Mesothelial cell of epicardium (in vitro differentiated cells): ENCODE measurements around the gene TTPAL. TPM values are rescaled to one million over a fixed set of nuclear protein-coding genes. Genes with fewer than 3 reads are reported as not detected.

Experiments used
- DNase-seq, 2 experiments: peaks; one replicate each; pipeline ENCODE4 v3.0.0; 2021; ENCODE audit warnings: low spot score in 2 of 2; ENCODE audit not compliant: unreplicated experiment in 2 of 2
- H3K27ac Mint-ChIP-seq: 2 replicates; pipeline ENCODE4 v1.8.0; 2021; ENCODE audit warnings: mixed read lengths
- H3K27me3 Mint-ChIP-seq: 2 replicates; pipeline ENCODE4 v1.8.0; 2021; ENCODE audit warnings: low read depth, mixed read lengths
- H3K36me3 Mint-ChIP-seq: 2 replicates; pipeline ENCODE4 v1.8.0; 2021; ENCODE audit warnings: mixed read lengths
- H3K4me1 Mint-ChIP-seq: 2 replicates; pipeline ENCODE4 v1.8.0; 2021; ENCODE audit warnings: mixed read lengths
- H3K4me3 Mint-ChIP-seq: 2 replicates; pipeline ENCODE4 v1.8.0; 2021; ENCODE audit warnings: mild to moderate bottlenecking, moderate library complexity, mixed read lengths
- H3K9me3 Mint-ChIP-seq: 2 replicates; pipeline ENCODE4 v1.8.0; 2021; ENCODE audit warnings: mixed read lengths
- CTCF ChIP-seq: fragments of 200-600 bp; sonication (generic); IDR thresholded peaks from one replicate; pipeline ENCODE4 v1.5.0; 2021; ENCODE audit warnings: antibody characterized with exemption; ENCODE audit not compliant: unreplicated experiment
- total RNA-seq: library from RNA; stranded (reverse); gene quantifications from 3 replicates; pipeline ENCODE4 v1.2.1, GENCODE V29; 2021

The TTPAL gene
- total RNA-seq, 1 donor from 2014 or later = 22.5 TPM

- Mint-ChIP-seq H3K36me3 (no peaks in the 10 kb centered on the region), H3K27ac (no peak overlapping the region), H3K4me3 (no peak overlapping the region), H3K27me3 (no peaks in the 10 kb centered on the region), H3K9me3 (no peaks in the 10 kb centered on the region), H3K4me1 (peaks cover 51% of the 10 kb centered on the region)
- no peak for TF ChIP-seq CTCF
- DNase-seq = no peak
Observed at GRCh38 chr20:44526129-44526528, 50.5 kb downstream of the TTPAL start.

- no peak for TF ChIP-seq CTCF
- no peaks in the 10 kb centered on the region for H3K36me3 Mint-ChIP-seq
- no peaks in the 10 kb centered on the region for H3K9me3 Mint-ChIP-seq
- no peaks in the 10 kb centered on the region for H3K27me3 Mint-ChIP-seq
- H3K4me3 Mint-ChIP-seq = no peak overlapping the region
- H3K27ac Mint-ChIP-seq = peak overlapping the region; percentile 43
- DNase-seq = no peak
- peaks cover 42% of the 10 kb centered on the region for H3K4me1 Mint-ChIP-seq
Observed at GRCh38 chr20:44527716-44528199, 52.1 kb downstream of the TTPAL start.

GRCh38 chr20:44528309-44528708, 52.6 kb downstream of the TTPAL start:
- TF ChIP-seq CTCF = no peak

GRCh38 chr20:44532259-44532980, 56.7 kb downstream of the TTPAL start:
- Mint-ChIP-seq H3K27ac (no peak overlapping the region), H3K4me1 (peaks cover 11% of the 10 kb centered on the region), H3K36me3 (no peaks in the 10 kb centered on the region), H3K4me3 (no peak overlapping the region), H3K9me3 (no peaks in the 10 kb centered on the region), H3K27me3 (no peaks in the 10 kb centered on the region)
- TF ChIP-seq CTCF = no peak
- no peak for DNase-seq

More at GRCh38 chr20:44528309-44528708, 52.6 kb downstream of the TTPAL start:
- H3K4me1 Mint-ChIP-seq = peaks cover 36% of the 10 kb centered on the region
- H3K27ac Mint-ChIP-seq = no peak overlapping the region
- H3K4me3 Mint-ChIP-seq = no peak overlapping the region
- DNase-seq = no peak
- H3K27me3 Mint-ChIP-seq = no peaks in the 10 kb centered on the region
- no peaks in the 10 kb centered on the region for H3K9me3 Mint-ChIP-seq
- H3K36me3 Mint-ChIP-seq = no peaks in the 10 kb centered on the region

GRCh38 chr20:44532981-44533331, 57.3 kb downstream of the TTPAL start:
- no peaks in the 10 kb centered on the region for H3K36me3 Mint-ChIP-seq
- TF ChIP-seq CTCF = no peak
- no peaks in the 10 kb centered on the region for H3K9me3 Mint-ChIP-seq
- DNase-seq = no peak
- no peak overlapping the region for H3K27ac Mint-ChIP-seq
- H3K4me3 Mint-ChIP-seq = no peak overlapping the region
- peaks cover 6% of the 10 kb centered on the region for H3K4me1 Mint-ChIP-seq
- no peaks in the 10 kb centered on the region for H3K27me3 Mint-ChIP-seq
